Activated effector memory CD4-positive, alpha-beta T cell treated with anti-CD3 and anti-CD28 coated beads, Interleukin-2, amount 50 U/mL, for 16 hours (primary cell): Measurements from ENCODE around the gene ADGRL1.
"Not testable (repeated sequence)": the region's sequence is repeated elsewhere in the genome, so short reads cannot be mapped to it uniquely, and the experiment has no call there.

Experiments used
- DNase-seq: peaks from one replicate; pipeline ENCODE4 v3.0.0-alpha.2; 2020

The ADGRL1 gene

DNA sequence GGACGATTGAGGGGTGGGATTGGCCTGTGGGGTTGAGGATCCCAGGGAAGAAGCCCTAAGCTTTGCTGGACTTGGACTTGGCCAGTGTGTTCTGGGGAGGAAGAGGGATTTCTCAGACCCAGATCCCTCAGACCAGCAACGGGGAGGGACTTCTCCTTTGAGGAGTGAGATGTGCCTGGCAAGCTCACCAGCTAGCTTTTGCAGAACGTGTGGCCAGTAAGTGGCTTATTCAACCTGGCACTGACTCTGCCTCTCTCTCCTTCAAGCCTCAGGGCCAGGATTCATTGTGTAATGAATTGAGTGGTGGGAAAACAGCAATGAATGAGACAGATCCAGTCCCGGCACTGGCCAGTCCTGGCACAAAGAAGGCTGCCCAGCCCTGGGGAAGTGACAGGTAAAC lies 11.9 kb upstream of the ADGRL1 start:
- DNase-seq = not testable (repeated sequence)

GRCh38 chr19:14214580-14214979 lies 8.6 kb upstream of the ADGRL1 start:
- no peak for DNase-seq

- DNase-seq = not testable (repeated sequence)
These were observed 4.2 kb upstream of the ADGRL1 start for GRCh38 chr19:14210182-14210581.

- not testable (repeated sequence) for DNase-seq
These were observed 3.4 kb upstream of the ADGRL1 start for GRCh38 chr19:14209401-14209800.

GRCh38 chr19:14208496-14208895 lies 2.5 kb upstream of the ADGRL1 start:
- not testable (repeated sequence) for DNase-seq

DNA sequence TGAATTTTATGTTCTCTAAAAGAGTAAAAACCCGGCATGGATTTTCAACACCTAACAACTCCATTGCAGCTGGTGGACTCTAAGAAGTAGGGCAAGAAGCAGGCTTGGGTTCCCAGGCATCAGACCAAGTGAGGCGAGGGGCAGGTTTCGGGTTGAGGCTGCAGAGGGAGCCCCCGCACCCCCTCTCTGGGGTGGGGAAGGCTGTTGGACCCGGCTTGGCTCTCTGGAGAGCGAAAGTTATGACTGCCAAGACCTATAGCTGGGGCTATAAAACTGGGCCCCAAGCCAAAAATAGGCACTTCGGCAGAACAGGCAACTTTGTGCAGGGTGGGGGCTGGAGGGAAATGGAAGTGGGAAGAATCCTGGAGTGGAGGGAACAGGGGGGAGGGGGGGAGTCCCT lies 1.8 kb upstream of the ADGRL1 start:
- DNase-seq = not testable (repeated sequence)

- peak; percentile 92 for DNase-seq
These were observed 1.1 kb upstream of the ADGRL1 start for GRCh38 chr19:14206737-14207726.

DNA sequence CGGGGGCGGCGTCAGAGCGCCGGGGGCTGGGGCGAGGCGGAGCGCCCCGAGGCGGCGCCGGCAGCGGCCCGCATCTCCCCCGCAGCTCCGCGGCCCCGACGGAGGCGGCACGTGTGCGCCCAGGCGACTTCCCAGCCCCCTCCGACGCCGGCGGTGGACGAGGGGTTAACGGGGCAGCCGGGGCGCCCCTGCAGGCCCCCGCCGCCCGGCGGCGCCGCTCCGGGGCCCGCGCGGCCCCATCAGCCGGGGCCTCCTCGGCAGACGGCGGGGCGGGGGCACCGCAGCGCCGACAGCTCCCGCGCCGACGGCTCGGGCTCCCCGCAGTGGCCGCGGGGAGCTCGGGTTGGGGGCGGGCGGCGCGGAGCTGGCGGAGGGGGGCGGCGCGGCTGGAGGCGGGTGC lies 339 bp upstream of the ADGRL1 start:
- peak; percentile 69 for DNase-seq

GRCh38 chr19:14204676-14205451 lies 1.1 kb downstream of the ADGRL1 start:
- not testable (repeated sequence) for DNase-seq

GRCh38 chr19:14204219-14204618 lies 1.8 kb downstream of the ADGRL1 start:
- DNase-seq = not testable (repeated sequence)

DNA sequence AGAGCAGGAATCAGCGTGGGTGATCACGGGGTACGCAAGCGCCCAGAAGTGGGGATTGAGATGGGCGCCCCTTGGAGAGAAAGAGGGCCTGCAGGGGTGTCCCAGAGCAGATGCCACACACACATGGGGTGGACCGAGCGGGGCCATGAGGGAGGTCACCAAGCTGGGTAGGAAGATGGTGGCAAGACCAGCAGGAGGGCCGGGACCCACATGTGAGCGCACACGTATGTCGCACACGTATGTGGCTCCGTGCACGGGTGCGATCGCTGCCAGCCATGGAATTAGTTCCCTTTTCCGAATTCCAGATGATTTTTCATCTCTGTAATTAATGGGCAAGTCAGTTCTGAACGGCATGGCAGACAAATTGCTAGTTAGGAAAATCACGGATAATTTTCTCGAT lies 2.2 kb downstream of the ADGRL1 start:
- not testable (repeated sequence) for DNase-seq

- no peak for DNase-seq
These were observed 2.8 kb downstream of the ADGRL1 start for GRCh38 chr19:14203177-14203576.

DNA sequence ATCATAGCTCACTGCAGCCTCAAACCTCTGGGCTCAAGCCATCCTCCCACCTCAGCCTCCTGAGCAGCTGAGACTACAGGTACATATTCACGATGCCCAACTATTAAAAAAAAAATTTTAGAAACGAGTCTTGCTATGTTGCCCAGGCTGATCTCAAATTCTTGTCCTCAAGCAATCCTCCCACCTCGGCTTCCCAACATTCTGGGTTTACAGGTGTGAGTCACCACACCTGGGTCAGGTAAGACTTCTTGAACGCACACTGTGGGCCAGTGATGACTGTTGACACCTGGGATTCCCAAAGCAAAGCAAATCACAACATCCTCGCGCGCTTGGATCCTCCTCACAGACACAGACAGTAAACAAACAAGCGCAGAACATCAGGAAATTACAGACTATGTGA lies 4.5 kb downstream of the ADGRL1 start:
- not testable (repeated sequence) for DNase-seq

GRCh38 chr19:14200147-14200841 lies 5.7 kb downstream of the ADGRL1 start:
- DNase-seq = peak; percentile 81

DNA sequence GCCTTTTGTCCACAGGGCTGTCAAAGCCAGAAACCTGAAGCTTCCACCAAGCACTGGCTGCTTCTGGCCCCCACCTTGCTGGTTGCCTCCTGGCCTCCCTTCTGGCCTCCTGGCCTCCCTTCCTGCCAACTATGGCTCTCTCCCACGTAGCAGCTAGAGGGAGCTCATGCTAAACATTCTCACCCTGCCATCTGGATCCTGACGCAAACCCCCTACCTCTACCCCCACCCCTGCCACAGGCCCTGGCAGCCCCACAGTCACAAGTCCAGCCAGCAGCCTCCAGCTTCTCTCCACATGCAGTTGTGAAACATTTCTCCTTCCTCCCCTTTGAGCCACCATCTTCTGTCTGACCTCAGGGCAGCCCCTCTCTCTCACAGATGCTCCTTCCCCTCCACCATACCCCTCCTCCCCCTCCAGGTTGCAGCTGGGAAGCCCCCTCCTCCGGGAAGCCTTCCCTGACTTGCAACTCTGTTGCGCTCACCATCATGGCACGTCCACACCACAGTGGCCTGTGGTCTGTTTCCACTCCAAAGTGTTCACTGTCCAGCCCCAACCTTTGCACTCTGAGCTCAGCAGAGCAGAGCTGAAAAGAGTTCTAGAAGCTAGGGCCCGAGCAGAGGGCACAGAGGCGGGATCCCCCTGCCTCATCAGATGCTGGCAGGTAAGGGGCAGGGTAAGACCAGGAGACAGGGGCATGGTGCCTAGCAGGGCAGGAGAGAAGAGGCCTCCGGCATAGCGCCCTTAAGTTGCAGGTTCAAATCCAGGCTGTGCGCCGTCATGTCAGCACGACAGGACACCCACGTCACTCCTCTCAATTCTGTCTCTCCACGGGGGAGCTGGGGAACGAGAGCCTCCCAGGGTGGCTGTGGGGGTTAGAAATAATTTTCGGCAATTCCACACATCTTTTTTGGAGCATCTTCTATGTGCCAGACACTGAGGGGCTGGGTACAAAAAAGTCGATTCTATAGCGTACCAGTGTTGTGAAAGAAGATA lies 7.3 kb downstream of the ADGRL1 start:
- DNase-seq = no peak

GRCh38 chr19:14197882-14198281 lies 8.1 kb downstream of the ADGRL1 start:
- no peak for DNase-seq

- DNase-seq = not testable (repeated sequence)
These were observed 8.7 kb downstream of the ADGRL1 start for GRCh38 chr19:14197288-14197687.

- DNase-seq = peak; percentile 91
These were observed 9.9 kb downstream of the ADGRL1 start for GRCh38 chr19:14196105-14196504.

DNA sequence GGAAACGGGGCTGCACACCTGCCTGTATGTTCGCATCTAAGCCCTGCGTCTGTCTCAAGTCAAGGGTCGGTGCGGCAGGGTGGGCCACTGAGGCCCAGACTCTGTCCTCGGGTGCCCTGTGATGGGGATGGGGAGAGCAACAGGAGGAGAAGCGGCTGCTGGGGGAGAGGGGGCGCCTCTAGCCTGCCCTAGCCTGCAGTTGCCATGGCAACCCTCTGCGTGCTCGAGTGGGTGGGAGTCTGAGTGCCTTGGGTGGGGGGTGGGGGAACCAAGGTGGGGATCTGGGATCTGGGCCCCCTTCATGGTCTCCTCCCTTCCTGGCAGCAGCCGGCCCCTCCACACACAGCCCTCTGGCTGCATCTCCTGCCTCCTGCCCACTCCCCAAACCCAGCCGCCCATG lies 10.8 kb downstream of the ADGRL1 start:
- not testable (repeated sequence) for DNase-seq

GRCh38 chr19:14189415-14189814 lies 16.6 kb downstream of the ADGRL1 start:
- no peak for DNase-seq

DNA sequence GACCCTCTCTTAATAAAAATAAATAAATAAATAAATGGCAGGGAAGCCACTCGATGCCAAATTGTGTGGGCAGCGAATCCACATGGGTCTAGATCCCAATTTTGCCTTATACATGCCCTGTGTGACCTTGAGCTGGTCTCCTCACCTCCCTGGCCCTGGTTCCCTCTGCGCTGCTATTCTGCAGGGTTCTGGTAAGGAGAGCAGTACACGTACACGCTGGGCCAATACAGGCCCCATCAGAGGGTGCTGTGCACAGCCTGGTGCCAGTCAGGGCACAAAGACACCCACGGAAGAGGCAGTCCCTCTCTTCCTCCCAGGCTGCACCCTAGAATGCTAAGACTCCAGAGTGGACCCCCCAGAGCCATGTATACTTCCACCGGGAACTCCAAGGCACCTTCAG lies 17.9 kb downstream of the ADGRL1 start:
- DNase-seq = not testable (repeated sequence)

DNA sequence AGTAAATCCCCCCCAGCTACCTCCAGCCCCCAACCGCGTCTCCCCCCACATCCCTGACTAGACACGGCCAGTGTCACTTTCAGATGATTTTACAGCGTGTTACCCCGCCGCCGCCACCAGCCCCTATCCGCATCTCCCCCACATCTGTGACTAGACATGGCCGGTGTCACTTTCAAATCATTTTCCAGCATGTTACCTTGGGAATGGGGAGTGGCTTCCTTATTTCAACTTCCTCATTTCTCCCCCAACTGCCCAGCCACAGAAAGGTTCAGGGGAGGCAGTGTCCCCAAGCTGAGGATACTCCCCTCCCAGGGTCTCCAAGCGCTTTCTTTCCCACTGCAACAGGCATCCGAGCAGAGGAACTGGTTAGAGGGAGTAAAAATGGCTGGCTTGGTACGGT lies 18.4 kb downstream of the ADGRL1 start:
- DNase-seq = no peak
